Measurements from ENCODE around the gene FGD4. TPM values are rescaled to one million over a fixed set of nuclear protein-coding genes. Genes with fewer than 3 reads are reported as not detected.

The FGD4 gene
- total RNA-seq, 1 experiment from 2014 or later: 54.3 TPM

DNA sequence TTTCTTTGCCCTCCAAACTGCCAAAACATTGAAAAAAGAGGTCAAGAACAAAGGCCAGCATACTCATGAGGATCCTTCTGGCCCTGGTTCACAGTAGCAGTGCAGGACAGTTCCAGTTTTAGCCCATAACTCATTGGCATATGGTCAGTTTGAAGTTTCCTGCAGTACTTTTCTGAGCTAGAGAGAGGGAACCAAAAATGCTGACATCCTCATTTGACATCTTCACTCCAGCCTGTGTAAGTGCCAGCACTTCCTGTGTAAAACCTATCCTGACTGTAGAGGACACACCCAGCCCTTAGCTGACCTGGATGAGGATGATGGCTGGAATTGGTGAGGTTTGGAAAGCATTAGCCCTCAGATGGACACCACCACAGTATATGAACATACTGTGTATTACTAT lies 84.1 kb downstream of the FGD4 start:
- Histone ChIP-seq H4K91ac (ENCODE audit: insufficient read length, low read depth, low read length) (no peak overlapping the region), H3K27ac (ENCODE audit: insufficient read length, low read depth, low read length) (no peak overlapping the region), H3K23me2 (ENCODE audit: insufficient read length, low read depth, low read length, poor library complexity, severe bottlenecking) (no peaks in the 10 kb centered on the region), H3K4ac (ENCODE audit: low read depth, low read length) (no peak overlapping the region), H2BK120ac (ENCODE audit: low read depth, low read length, poor library complexity, severe bottlenecking) (no peak overlapping the region), H3K4me2 (ENCODE audit: insufficient read depth, insufficient read length, low read length) (no peak overlapping the region), H3K56ac (ENCODE audit: insufficient read length, low read depth, low read length) (no peak overlapping the region), H3K9me3 (ENCODE audit: control insufficient read depth, low read depth, low read length) (no peaks in the 10 kb centered on the region), H3K79me1 (ENCODE audit: insufficient read depth, low read depth, low read length, poor library complexity, severe bottlenecking) (peaks cover 3% of the 10 kb centered on the region), H3T11ph (ENCODE audit: low read length) (no peak overlapping the region), H4K20me1 (ENCODE audit: control insufficient read depth, insufficient read depth, insufficient read length) (no peaks in the 10 kb centered on the region), H3K18ac (ENCODE audit: insufficient read length, low read depth, low read length) (no peak overlapping the region), H2BK15ac (ENCODE audit: low read depth, low read length) (no peak overlapping the region), H4K5ac (ENCODE audit: insufficient read length, low read depth, low read length) (no peak overlapping the region), H3K27me3 (ENCODE audit: insufficient read depth, low read length) (no peaks in the 10 kb centered on the region), H2BK5ac (ENCODE audit: insufficient read length, low read length) (no peak overlapping the region), H3K79me2 (ENCODE audit: insufficient read depth, low read length) (peaks cover 1% of the 10 kb centered on the region; the same call in 1 of the 2 replicates), H4K8ac (replicated peaks; ENCODE audit: insufficient read length, low read depth, low read length) (no peak overlapping the region), H3K4me1 (ENCODE audit: insufficient read depth, low read length) (no peaks in the 10 kb centered on the region), H2AFZ (ENCODE audit: low read length) (no peak overlapping the region), H3K23ac (ENCODE audit: insufficient read length, low read depth, low read length) (no peak overlapping the region), H2AK5ac (ENCODE audit: insufficient read length, low read length) (no peak overlapping the region), H2BK12ac (ENCODE audit: insufficient read length, low read depth, low read length) (no peak overlapping the region), H2BK20ac (ENCODE audit: low read depth, low read length, poor library complexity, severe bottlenecking) (no peak overlapping the region), H3K14ac (ENCODE audit: insufficient read depth, low read length) (no peak overlapping the region), H3K9ac (ENCODE audit: extremely low read depth, insufficient read length, low read length) (no peak overlapping the region)
- Mint-ChIP-seq H3K36me3 (ENCODE audit: insufficient read depth in 1 of 3, low read depth in 3 of 3) (peaks cover 4 to 36% (median 11%) of the 10 kb centered on the region in 3 experiments; a peak in 6 of 7 replicates), H3K9me3 (no peaks in the 10 kb centered on the region), H3K4me1 (peaks cover 0 to 5% of the 10 kb centered on the region in 2 experiments; a peak in 1 of 4 replicates), H3K4me3 (no peak overlapping the region), H3K27ac (peak overlapping the region in 2 of 3 experiments; percentile 13 to 18; a peak in 1 of 7 replicates), H3K27me3 (ENCODE audit: low read depth) (no peaks in the 10 kb centered on the region; the same call in 1 of the 2 replicates)
- TF ChIP-seq, protein P1, sequence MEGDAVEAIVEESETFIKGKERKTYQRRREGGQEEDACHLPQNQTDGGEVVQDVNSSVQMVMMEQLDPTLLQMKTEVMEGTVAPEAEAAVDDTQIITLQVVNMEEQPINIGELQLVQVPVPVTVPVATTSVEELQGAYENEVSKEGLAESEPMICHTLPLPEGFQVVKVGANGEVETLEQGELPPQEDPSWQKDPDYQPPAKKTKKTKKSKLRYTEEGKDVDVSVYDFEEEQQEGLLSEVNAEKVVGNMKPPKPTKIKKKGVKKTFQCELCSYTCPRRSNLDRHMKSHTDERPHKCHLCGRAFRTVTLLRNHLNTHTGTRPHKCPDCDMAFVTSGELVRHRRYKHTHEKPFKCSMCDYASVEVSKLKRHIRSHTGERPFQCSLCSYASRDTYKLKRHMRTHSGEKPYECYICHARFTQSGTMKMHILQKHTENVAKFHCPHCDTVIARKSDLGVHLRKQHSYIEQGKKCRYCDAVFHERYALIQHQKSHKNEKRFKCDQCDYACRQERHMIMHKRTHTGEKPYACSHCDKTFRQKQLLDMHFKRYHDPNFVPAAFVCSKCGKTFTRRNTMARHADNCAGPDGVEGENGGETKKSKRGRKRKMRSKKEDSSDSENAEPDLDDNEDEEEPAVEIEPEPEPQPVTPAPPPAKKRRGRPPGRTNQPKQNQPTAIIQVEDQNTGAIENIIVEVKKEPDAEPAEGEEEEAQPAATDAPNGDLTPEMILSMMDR (conservative IDR thresholded peaks at IDR 0.05): no peak
- DNase-seq: no peak
